Measurements from ENCODE around the gene TXNDC9.

Gene TXNDC9, protein sequence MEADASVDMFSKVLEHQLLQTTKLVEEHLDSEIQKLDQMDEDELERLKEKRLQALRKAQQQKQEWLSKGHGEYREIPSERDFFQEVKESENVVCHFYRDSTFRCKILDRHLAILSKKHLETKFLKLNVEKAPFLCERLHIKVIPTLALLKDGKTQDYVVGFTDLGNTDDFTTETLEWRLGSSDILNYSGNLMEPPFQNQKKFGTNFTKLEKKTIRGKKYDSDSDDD

DNA sequence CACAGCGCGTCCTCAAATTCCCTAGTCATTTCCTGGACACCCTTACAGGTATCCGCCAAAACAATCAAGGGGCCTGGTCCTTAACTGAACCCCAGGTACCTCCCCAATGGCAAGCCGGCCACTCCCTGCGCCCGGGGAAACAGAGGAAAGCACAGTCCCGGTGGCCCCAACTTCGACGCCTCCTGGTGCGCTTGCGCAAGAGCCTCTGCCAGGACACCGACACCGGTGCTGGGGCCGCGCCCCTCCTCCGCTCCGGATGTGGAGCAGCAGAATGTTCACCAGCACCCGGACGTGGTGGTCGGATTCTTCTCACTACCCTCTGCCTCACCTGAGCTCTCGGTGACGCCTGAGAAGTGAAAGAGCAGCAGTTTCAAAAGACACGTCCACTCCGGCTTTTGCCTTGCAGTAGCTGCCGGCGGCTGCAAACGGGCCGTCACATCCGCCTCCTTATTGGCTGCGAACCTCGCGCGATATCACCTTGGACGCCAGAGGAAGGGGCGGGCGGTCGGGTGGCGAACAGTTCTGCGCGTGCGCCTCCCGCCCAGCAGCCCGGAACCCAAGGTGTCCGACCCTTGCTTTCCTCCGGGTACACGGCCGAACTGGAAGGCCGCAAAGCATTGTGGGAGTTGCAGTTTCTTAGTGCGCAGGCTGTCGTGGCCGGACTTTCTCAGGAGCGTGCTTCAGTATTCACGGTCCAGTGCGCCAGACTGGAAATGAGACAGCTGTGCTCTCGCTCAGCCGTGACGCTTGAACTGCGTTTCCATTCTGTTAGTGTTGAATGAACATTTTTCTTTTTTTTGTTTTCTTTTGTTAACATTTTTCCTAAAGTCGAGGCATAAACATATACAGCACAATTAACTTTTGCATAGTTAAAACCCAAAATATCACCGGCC lies at the start of gene TXNDC9:
TXNDC9 (minus strand) TSS at position 423 of the 893 bp plus-strand sequence. CDS start 3,123 bp downstream, outside the sequence.
- TF ChIP-seq, protein P1, sequence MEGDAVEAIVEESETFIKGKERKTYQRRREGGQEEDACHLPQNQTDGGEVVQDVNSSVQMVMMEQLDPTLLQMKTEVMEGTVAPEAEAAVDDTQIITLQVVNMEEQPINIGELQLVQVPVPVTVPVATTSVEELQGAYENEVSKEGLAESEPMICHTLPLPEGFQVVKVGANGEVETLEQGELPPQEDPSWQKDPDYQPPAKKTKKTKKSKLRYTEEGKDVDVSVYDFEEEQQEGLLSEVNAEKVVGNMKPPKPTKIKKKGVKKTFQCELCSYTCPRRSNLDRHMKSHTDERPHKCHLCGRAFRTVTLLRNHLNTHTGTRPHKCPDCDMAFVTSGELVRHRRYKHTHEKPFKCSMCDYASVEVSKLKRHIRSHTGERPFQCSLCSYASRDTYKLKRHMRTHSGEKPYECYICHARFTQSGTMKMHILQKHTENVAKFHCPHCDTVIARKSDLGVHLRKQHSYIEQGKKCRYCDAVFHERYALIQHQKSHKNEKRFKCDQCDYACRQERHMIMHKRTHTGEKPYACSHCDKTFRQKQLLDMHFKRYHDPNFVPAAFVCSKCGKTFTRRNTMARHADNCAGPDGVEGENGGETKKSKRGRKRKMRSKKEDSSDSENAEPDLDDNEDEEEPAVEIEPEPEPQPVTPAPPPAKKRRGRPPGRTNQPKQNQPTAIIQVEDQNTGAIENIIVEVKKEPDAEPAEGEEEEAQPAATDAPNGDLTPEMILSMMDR (IDR thresholded peaks at IDR 0.05; ENCODE audit: low read depth, low read length, missing control alignments) = no peak
- H3K27ac ChIP-seq = peak within 1 kb of the TSS; percentile 85
- DNase-seq = peak; percentile 100
- in situ Hi-C loops (cut with HindIII; ENCODE audit: low pct_ligation_motif_present, low sequenced_read_pairs) = no loop called here
- no peaks in the 10 kb centered on the region for H3K27me3 ChIP-seq (replicated peaks)
- H3K36me3 ChIP-seq (replicated peaks) = peaks cover 15% of the 10 kb centered on the region
- H3K4me3 ChIP-seq (ENCODE audit: low read depth, low read length) = peak within 1 kb of the TSS; percentile 99

DNA sequence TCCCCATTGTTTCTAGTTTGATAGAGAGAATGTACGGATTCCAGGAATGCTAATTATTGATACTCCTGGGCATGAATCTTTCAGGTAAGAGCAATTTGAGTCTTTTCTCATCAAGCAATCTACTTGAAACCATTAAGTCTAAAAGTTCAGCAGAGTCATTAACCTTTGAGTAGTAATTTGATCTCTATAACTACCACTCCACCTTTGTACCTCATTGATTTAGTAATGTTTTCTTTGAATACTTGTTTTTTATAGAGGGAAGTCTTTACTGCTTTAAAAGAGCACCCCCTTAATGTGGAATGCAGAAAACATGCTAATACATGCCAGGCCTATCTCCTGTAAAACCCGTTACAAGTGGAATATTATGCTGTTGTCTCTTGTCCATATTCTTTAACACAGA lies 46.0 kb upstream of the TXNDC9 start:
- peaks cover 38% of the 10 kb centered on the region for H3K36me3 ChIP-seq (replicated peaks)
- in situ Hi-C loops (cut with HindIII; ENCODE audit: low pct_ligation_motif_present, low sequenced_read_pairs) = no loop called here
- TF ChIP-seq, protein P1 (IDR thresholded peaks at IDR 0.05; ENCODE audit: low read depth, low read length, missing control alignments) = no peak

DNA sequence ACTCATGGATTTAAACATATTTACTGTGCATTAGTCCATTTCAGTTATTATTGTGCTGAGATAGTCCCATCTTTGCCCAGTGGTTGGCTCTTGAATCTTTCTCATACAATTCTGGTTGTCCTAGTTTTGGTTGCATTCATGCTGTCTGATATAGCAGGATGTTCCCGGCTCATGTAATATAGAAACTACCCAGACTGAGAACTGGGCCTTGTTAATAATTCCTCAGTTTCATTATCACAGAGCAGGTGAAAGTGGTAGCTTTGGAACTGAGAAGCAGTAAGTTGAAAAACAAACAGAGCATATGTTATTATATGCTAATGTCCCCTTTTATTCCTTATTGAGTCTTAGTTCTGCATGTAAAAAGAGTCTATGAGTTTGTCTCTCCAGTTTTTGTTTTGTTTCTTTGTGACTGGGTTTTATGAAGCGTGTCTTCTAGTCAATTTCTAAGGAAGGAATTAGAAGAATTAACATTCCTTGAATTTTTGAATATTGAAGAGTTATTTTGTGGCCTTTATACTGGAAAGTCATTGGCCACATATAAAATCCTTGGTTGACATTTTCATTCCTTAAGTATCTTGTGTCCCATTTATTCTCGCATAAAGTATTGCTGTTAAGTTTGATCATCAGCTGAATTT lies 44.4 kb upstream of the TXNDC9 start:
- H3K27me3 ChIP-seq (replicated peaks) = no peaks in the 10 kb centered on the region
- TF ChIP-seq, protein P1 (IDR thresholded peaks at IDR 0.05; ENCODE audit: low read depth, low read length, missing control alignments) = no peak
- H3K4me3 ChIP-seq (ENCODE audit: low read depth, low read length) = no peak overlapping the region
- H3K27ac ChIP-seq = no peak overlapping the region
- no peak for DNase-seq
- H3K36me3 ChIP-seq (replicated peaks) = peaks cover 50% of the 10 kb centered on the region
- in situ Hi-C loops (cut with HindIII; ENCODE audit: low pct_ligation_motif_present, low sequenced_read_pairs) = no loop called here

More for the DNA sequence above, 46.0 kb upstream of the TXNDC9 start:
- Histone ChIP-seq H3K27me3 (replicated peaks) (no peaks in the 10 kb centered on the region), H3K4me3 (ENCODE audit: low read depth, low read length) (no peak overlapping the region), H3K27ac (no peak overlapping the region)
- no peak for DNase-seq

DNA sequence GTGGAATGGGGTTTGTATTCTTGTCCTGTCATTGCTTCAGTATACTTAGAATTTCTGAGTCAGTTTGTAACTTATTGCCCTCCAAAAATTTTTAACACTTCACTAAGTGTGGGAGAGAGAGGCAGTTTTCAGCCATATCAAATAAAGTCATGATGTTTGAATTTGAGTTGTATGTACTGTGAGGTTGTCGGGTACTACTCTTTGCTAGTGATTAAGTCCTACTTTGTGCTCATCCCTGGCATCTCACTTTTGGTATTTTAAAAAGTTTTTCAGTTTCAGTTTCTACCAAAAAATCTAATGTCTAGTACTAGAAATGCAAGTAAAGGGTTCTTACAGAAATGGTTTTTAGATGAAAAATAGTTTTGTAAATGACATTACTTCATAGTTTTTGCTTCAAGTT lies 41.7 kb upstream of the TXNDC9 start:
- no peaks in the 10 kb centered on the region for H3K27me3 ChIP-seq (replicated peaks)
- TF ChIP-seq, protein P1 (IDR thresholded peaks at IDR 0.05; ENCODE audit: low read depth, low read length, missing control alignments) = no peak
- no peak for DNase-seq
- in situ Hi-C loops (cut with HindIII; ENCODE audit: low pct_ligation_motif_present, low sequenced_read_pairs) = no loop called here
- H3K4me3 ChIP-seq (ENCODE audit: low read depth, low read length) = no peak overlapping the region
- H3K27ac ChIP-seq = no peak overlapping the region
- peaks cover 38% of the 10 kb centered on the region for H3K36me3 ChIP-seq (replicated peaks)

DNA sequence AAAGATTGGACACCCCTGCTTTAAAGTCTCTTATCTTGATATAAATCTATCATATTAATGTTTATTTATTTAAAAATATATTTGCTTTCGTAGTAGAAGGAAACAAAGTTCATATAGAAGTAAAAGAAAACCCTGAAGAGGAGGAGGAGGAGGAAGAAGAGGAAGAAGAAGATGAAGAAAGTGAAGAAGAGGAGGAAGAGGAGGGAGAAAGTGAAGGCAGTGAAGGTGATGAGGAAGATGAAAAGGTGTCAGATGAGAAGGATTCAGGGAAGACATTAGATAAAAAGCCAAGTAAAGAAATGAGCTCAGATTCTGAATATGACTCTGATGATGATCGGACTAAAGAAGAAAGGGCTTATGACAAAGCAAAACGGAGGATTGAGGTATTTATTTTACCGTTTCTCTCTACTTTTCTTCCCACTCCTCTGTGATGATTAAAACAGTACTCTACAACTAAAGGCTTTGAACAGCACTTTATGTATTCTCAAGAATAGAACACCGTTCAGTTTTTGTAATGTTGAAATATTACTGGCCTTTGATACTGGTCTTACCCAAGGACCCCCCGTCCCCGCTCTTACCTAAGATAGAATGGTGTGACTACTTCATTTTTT lies 40.2 kb upstream of the TXNDC9 start:
- in situ Hi-C loops (cut with HindIII; ENCODE audit: low pct_ligation_motif_present, low sequenced_read_pairs) = no loop called here
- TF ChIP-seq, protein P1 (IDR thresholded peaks at IDR 0.05; ENCODE audit: low read depth, low read length, missing control alignments) = no peak
- no peak for DNase-seq
- no peak overlapping the region for H3K4me3 ChIP-seq (ENCODE audit: low read depth, low read length)
- no peak overlapping the region for H3K27ac ChIP-seq
- H3K27me3 ChIP-seq (replicated peaks) = no peaks in the 10 kb centered on the region
- H3K36me3 ChIP-seq (replicated peaks) = peaks cover 39% of the 10 kb centered on the region

All from brain microvascular endothelial cell (primary cell).